K562 (cell line): Measurements from ENCODE around the gene GXYLT2. TPM values are rescaled to one million over a fixed set of nuclear protein-coding genes. Genes with fewer than 3 reads are reported as not detected.
A peak's percentile ranks its signal among the peaks of the same experiment; 100 is the strongest.

Experiments used
- CEBPB ChIP-seq: fragments of 450-650 bp; IDR thresholded peaks from 2 replicates; pipeline ENCODE4 v1.6.1; 2016; ENCODE audit warnings: missing genetic modification characterization, missing compliant biosample characterization
- CHAMP1 ChIP-seq: fragments of 450-650 bp; IDR thresholded peaks from 2 replicates; pipeline ENCODE4 v1.6.1; 2016; ENCODE audit warnings: mild to moderate bottlenecking
- CHCHD3 ChIP-seq: fragments of 250-450 bp; sonication (Bioruptor Pico); IDR thresholded peaks from 2 replicates; pipeline ENCODE4 v2.1.2; 2022; ENCODE audit warnings: mild to moderate bottlenecking
- EGR1 ChIP-seq: fragments of 450-650 bp; conservative IDR thresholded peaks from 2 replicates; pipeline ENCODE4 v1.6.1; 2017; ENCODE audit warnings: mild to moderate bottlenecking
- NFYB ChIP-seq: IDR thresholded peaks from 2 replicates; pipeline ENCODE4 v1.6.1; 2011; ENCODE audit warnings: mild to moderate bottlenecking, moderate library complexity; ENCODE audit not compliant: insufficient read length; ENCODE audit errors: extremely low read depth
- RAD21 ChIP-seq, 2 experiments: fragments of 250-450 bp in 1 of 2; fragments of 450-650 bp in 1 of 2; sonication (Bioruptor Pico) in 1 of 2; formaldehyde crosslinking in 1 of 2; IDR thresholded peaks in 1 of 2; conservative IDR thresholded peaks in 1 of 2; 2 replicates each; pipeline versions ENCODE4 v1.4.0 to v1.8.0; 2020 to 2022; ENCODE audit warnings: mild to moderate bottlenecking in 2 of 2, moderate library complexity in 1 of 2
- SMAD1 ChIP-seq: fragments of 150-350 bp; IDR thresholded peaks from 2 replicates; pipeline ENCODE4 v1.6.1; 2014; ENCODE audit warnings: low read length, low read depth; ENCODE audit not compliant: partially characterized antibody
- SMAD3 ChIP-seq: fragments of 450-650 bp; formaldehyde crosslinking; conservative IDR thresholded peaks from 2 replicates; pipeline ENCODE4 v1.4.0; 2020; ENCODE audit warnings: mild to moderate bottlenecking
- SNAPC5 ChIP-seq: fragments of 250-450 bp; sonication (Bioruptor Pico); IDR thresholded peaks from 2 replicates; pipeline ENCODE4 v1.8.0; 2021; ENCODE audit warnings: moderate library complexity, mild to moderate bottlenecking, inconsistent platforms
- YY1 ChIP-seq, 3 experiments: IDR thresholded peaks; 2 replicates each; pipeline ENCODE4 v1.6.1; 2011; ENCODE audit warnings: low read length in 2 of 3, mild to moderate bottlenecking in 2 of 3, moderate library complexity in 2 of 3, borderline replicate concordance in 1 of 3, control low read depth in 1 of 3, low read depth in 1 of 3; ENCODE audit not compliant: insufficient read depth in 3 of 3, insufficient replicate concordance in 2 of 3, control insufficient read depth in 1 of 3, insufficient read length in 1 of 3; ENCODE audit errors: extremely low read depth in 1 of 3
- ZKSCAN3 ChIP-seq: fragments of 250-450 bp; sonication (Bioruptor Pico); IDR thresholded peaks from 2 replicates; pipeline ENCODE4 v1.4.0; 2020
- polyA plus RNA-seq, 8 experiments: library from polyadenylated mRNA; depleted of rRNA in 4 of 8; stranded (reverse) in 5 of 8; unstranded in 3 of 8; fragments of >200 nt; fragmentation: Nextera tagmentation in 2 of 8; fragmentation: Illumina TruSeq in 1 of 8; extraction: Ambion mirVana in 2 of 8; extraction: Trizol in 1 of 8; gene quantifications; 2 replicates each; pipeline versions ENCODE4 v1.2.1 to v1.2.3, GENCODE V29; 2011 to 2014; ENCODE audit warnings: inconsistent platforms in 1 of 8, missing spikeins in 1 of 8
- total RNA-seq, 7 experiments: library from RNA; depleted of rRNA in 6 of 7; stranded (reverse); fragments of >200 nt in 6 of 7; fragmentation: Illumina TruSeq in 2 of 7; extraction: Trizol in 2 of 7; gene quantifications; 2 replicates each; pipeline versions ENCODE4 v1.2.1 to v1.2.3, GENCODE V29; 2011 to 2021; ENCODE audit warnings: low replicate concordance in 1 of 7
- TF ChIP-seq, protein P1 (sequence below): sonication (generic); formaldehyde crosslinking; IDR thresholded peaks from 2 replicates; pipeline ENCODE4 v1.8.1; 2023; ENCODE audit warnings: mild to moderate bottlenecking, missing genetic modification reagents
- TF ChIP-seq, protein P2 (sequence below), 2 experiments: fragments of 450-650 bp in 1 of 2; IDR thresholded peaks; 2 replicates each; pipeline ENCODE4 v1.6.1; 2011 to 2017; ENCODE audit warnings: low read depth in 2 of 2, antibody characterized with exemption in 1 of 2, borderline replicate concordance in 1 of 2, low read length in 1 of 2, mild to moderate bottlenecking in 1 of 2, mixed read lengths in 1 of 2; ENCODE audit not compliant: control insufficient read depth in 1 of 2
- TF ChIP-seq, protein P3 (sequence below): sonication (generic); formaldehyde crosslinking; IDR thresholded peaks from 2 replicates; pipeline ENCODE4 v1.8.1; 2022; ENCODE audit warnings: missing genetic modification reagents

The GXYLT2 gene
- total and polyA plus RNA-seq, 9 of the 15 experiments (the other 6 are each of a cell fraction or from before 2014, with no cell fraction given): 0.71 to 6.0 (median 3.3) TPM

GRCh38 chr3:72990701-72991395 is 103.0 kb downstream of the GXYLT2 start (continued):
- TF ChIP-seq, protein P1, sequence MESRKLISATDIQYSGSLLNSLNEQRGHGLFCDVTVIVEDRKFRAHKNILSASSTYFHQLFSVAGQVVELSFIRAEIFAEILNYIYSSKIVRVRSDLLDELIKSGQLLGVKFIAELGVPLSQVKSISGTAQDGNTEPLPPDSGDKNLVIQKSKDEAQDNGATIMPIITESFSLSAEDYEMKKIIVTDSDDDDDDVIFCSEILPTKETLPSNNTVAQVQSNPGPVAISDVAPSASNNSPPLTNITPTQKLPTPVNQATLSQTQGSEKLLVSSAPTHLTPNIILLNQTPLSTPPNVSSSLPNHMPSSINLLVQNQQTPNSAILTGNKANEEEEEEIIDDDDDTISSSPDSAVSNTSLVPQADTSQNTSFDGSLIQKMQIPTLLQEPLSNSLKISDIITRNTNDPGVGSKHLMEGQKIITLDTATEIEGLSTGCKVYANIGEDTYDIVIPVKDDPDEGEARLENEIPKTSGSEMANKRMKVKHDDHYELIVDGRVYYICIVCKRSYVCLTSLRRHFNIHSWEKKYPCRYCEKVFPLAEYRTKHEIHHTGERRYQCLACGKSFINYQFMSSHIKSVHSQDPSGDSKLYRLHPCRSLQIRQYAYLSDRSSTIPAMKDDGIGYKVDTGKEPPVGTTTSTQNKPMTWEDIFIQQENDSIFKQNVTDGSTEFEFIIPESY (CRISPR knock-in tag): no peak
- TF ChIP-seq RAD21 (CRISPR knock-in tag; conservative IDR thresholded peaks at IDR 0.05 in 1 of 2, IDR thresholded peaks at IDR 0.05 in 1 of 2) (no peak), CHCHD3 (CRISPR knock-in tag) (no peak), SMAD3 (CRISPR knock-in tag) (no peak), YY1 (IDR thresholded peaks at IDR 0.05; ENCODE audit: borderline replicate concordance in 1 of 3, control insufficient read depth in 1 of 3, extremely low read depth in 1 of 3, insufficient read depth in 3 of 3, insufficient read length in 1 of 3, insufficient replicate concordance in 2 of 3, low read depth in 1 of 3, low read length in 2 of 3) (peak in 1 of 3 experiments; percentile 73), SMAD1 (no peak), CHAMP1 (no peak), NFYB (no peak), SNAPC5 (CRISPR knock-in tag) (no peak), ZKSCAN3 (CRISPR knock-in tag) (no peak), CEBPB (tag) (peak; percentile 91), EGR1 (0 out of 2 replicates have a peak, but pooled peaks have one; percentile 7)
- TF ChIP-seq, protein P2, sequence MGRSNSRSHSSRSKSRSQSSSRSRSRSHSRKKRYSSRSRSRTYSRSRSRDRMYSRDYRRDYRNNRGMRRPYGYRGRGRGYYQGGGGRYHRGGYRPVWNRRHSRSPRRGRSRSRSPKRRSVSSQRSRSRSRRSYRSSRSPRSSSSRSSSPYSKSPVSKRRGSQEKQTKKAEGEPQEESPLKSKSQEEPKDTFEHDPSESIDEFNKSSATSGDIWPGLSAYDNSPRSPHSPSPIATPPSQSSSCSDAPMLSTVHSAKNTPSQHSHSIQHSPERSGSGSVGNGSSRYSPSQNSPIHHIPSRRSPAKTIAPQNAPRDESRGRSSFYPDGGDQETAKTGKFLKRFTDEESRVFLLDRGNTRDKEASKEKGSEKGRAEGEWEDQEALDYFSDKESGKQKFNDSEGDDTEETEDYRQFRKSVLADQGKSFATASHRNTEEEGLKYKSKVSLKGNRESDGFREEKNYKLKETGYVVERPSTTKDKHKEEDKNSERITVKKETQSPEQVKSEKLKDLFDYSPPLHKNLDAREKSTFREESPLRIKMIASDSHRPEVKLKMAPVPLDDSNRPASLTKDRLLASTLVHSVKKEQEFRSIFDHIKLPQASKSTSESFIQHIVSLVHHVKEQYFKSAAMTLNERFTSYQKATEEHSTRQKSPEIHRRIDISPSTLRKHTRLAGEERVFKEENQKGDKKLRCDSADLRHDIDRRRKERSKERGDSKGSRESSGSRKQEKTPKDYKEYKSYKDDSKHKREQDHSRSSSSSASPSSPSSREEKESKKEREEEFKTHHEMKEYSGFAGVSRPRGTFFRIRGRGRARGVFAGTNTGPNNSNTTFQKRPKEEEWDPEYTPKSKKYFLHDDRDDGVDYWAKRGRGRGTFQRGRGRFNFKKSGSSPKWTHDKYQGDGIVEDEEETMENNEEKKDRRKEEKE (IDR thresholded peaks at IDR 0.05; ENCODE audit: borderline replicate concordance in 1 of 2, control insufficient read depth in 1 of 2, low read depth in 2 of 2, low read length in 1 of 2): no peak
- TF ChIP-seq, protein P3, sequence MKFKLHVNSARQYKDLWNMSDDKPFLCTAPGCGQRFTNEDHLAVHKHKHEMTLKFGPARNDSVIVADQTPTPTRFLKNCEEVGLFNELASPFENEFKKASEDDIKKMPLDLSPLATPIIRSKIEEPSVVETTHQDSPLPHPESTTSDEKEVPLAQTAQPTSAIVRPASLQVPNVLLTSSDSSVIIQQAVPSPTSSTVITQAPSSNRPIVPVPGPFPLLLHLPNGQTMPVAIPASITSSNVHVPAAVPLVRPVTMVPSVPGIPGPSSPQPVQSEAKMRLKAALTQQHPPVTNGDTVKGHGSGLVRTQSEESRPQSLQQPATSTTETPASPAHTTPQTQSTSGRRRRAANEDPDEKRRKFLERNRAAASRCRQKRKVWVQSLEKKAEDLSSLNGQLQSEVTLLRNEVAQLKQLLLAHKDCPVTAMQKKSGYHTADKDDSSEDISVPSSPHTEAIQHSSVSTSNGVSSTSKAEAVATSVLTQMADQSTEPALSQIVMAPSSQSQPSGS (CRISPR knock-in tag): no peak
